HG02588 (cell line): Measurements from ENCODE around the gene AIP.
"Not testable (repeated sequence)": the region's sequence is repeated elsewhere in the genome, so short reads cannot be mapped to it uniquely, and the experiment has no call there.

Experiments
- ATAC-seq: cut with Tn5 transposase; IDR thresholded peaks from one replicate; pipeline ENCODE4 v1.9.1; 2021; ENCODE audit warnings: mild to moderate bottlenecking, moderate library complexity; ENCODE audit not compliant: unreplicated experiment

The AIP gene

DNA sequence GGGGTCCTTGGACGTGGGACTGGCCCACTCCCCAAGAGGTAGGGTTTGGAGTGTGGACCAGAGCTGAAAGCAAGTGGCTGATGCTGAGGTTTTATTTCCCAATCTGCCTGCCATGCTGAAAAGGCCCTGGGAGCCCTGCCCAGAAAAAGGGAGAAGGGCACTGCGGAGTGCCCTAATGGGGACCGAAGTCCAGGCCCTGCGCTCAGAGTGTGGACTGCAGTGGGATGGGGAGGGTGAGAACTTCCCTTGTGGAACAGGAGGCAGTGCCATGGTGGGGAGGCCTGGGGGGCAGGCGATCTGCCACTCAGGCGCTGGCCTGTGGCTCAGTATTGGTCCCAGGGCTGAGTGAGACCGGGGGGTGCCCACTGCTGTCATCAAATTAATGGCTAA, 34.6 kb upstream of the AIP start:
- ATAC-seq: no peak

- no peak for ATAC-seq
Observed at GRCh38 chr11:67449116-67449844, 33.5 kb upstream of the AIP start.

- no peak for ATAC-seq
Observed at GRCh38 chr11:67450796-67451657, 31.8 kb upstream of the AIP start.

DNA sequence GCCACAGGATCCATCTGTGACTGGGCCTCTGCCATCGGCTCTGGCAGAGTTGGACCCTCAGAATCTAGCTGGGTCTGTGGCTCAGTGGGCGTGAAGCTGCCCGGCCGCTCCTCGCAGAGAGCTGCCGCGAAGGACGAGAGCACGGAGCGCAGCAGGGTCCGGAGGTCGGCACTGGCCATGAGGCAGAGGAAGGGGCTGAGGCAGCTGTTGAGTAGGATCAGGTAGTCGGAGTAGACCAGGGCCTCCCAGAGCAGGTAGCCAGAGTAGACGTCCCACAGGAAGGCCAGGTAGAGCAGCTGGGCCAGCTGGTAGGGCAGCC, 31.2 kb upstream of the AIP start:
- no peak for ATAC-seq

DNA sequence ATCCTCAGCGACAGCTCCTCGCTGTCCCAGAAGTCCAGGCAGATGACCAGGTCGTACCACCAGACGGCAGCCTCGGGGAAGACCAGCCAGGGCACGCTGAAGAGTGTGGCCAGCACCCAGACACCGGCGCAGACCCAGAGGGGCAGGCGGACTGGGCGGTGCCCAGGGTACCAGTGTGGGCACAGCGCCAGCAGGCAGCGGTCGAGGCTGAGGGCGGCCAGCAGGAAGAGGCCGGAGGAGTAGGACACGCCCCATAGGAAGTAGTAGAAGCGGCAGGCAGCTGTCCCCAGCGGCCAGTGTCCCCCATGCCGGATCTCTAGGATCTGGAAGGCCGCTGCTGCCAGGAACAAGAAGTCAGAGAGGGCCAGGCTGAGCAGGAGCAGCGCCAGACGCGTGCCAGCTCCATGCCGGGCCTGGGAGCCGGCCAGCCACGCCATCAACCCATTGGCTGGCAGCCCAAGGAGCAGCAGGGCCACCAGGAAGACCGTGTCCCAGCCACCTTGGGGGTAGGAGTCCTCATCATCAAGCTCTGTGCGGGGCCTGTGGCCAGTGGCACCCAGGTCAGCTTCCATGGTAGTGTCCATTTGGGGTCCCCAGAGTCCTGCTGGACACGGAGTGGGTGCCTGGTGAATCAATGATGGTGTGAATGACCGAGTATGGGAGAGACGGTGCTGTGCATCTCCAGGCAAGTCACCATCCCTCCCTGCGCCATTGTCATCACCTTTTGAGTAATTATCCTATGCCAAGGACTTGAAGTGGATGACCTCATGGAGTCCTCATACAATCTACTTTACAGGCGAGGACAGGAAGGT, 30.5 kb upstream of the AIP start, which contains the start of gene GPR152:
Gene GPR152 (minus strand): TSS at position 589 of the 812 bp plus-strand sequence. CDS start 5 bp downstream, at position 584.
- ATAC-seq: no peak

DNA sequence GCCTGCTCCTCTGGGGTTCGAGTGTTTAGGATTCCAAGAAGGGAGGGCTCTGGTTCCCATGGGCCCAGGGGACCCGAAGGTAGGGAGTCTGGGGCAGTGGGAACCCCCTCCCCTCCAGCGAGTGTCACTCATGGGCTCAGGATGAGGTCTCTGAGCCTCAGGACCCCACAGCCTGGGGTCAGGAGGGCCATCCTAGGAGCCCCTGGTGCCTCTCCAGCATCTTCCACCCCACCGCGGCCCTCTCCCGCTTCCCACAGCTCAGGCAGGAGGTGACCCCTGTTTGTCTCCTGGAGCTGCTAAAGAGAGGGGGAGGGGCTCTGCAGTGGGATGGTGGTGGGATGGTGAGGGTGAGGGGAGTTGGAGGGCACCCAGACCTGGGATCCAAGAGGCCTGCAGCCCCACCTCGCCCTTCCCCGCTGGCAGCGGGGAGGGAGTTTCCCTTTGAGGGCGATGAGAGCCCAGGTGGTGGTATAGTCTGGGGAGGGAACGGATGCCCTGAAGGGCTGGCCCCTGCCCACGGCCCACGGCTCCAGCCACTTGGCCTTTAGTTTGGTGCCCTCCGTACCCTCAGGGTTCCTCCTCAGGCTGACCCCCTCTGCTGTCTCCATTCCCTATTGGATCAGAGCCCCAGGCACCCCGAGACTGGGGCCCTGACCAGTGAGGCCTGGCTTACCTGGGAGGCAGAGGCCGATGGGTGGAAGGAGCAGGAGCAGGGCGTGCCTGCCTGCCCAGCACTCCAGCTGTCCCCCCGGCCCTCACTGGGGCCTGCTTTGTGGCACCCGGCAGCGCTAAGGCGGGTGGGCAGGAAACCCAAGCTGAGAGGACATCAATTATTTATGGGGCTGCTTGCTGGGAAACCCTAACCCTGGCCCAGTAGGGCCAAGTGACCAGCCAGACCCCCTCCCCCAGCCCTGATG, 28.8 kb upstream of the AIP start:
- ATAC-seq: no peak

GRCh38 chr11:67455054-67455453, 27.8 kb upstream of the AIP start, which contains the start of gene CABP4:
CABP4 (plus strand) TSS chr11:67455354; CDS start chr11:67455424, 70 bp downstream.
- ATAC-seq: no peak

DNA sequence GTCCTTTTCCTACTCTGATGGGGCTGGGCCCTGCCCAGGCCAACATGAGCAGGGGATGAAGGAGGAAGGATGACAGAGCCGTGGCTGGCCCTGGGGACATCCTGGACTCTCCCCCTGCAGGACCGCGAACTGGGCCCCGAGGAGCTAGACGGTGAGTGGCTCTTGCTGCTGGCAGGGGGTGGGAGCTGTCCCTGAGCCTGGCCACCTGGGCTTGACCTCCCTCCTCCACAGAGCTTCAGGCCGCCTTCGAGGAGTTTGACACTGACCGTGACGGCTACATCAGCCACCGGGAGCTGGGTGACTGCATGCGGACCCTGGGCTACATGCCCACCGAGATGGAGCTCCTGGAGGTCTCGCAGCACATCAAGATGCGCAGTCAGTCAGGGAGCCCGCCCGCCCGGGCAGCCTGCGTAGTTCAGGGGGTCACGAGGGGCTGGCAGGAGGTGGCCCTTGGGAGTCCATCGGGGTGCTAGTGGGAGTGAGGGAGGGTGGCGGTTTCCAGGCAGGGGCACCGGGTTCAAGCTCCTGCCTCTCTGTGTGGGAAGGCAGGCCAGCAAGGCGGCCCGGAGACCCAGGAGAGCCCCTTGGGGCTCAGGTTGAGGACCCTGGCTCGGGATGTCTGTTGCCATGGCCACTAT, 26.6 kb upstream of the AIP start:
- ATAC-seq: no peak

DNA sequence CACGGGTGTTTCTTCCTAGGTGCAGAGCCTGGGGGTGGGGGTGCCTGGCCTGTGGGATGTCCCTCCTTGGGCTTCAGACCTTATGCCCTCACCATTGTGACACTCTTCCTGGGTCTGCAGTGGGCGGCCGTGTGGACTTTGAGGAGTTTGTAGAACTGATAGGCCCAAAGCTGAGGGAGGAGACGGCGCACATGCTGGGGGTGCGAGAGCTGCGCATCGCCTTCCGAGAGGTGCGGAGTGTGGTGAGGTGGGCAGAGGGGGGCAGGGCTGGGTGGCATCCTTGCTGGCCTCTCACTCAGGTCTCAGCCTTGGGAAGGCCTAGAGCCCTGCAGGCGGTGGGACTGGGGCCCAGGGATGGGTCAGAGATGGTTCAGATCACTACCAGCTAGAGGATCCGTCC, 25.4 kb upstream of the AIP start:
- no peak for ATAC-seq

DNA sequence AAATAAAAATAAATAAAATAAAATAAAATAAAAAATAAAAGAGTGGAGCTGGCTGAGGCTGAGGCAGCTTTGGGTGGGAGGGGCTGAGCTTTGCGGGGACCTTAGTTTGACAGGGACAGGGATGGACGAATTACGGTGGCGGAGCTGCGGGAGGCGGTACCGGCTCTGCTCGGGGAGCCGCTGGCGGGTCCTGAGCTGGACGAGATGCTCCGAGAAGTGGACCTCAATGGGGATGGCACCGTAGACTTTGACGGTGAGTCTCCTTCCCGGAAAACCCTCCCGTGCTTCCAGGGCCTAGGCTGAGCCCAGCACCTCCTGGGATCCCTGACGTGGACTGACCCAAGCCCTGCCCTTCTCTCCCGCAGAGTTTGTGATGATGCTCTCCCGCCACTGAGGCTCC, 24.6 kb upstream of the AIP start:
- no peak for ATAC-seq

GRCh38 chr11:67463186-67463585, 19.6 kb upstream of the AIP start:
- no peak for ATAC-seq

- ATAC-seq: no peak
Observed at GRCh38 chr11:67463680-67464410, 19.0 kb upstream of the AIP start.

DNA sequence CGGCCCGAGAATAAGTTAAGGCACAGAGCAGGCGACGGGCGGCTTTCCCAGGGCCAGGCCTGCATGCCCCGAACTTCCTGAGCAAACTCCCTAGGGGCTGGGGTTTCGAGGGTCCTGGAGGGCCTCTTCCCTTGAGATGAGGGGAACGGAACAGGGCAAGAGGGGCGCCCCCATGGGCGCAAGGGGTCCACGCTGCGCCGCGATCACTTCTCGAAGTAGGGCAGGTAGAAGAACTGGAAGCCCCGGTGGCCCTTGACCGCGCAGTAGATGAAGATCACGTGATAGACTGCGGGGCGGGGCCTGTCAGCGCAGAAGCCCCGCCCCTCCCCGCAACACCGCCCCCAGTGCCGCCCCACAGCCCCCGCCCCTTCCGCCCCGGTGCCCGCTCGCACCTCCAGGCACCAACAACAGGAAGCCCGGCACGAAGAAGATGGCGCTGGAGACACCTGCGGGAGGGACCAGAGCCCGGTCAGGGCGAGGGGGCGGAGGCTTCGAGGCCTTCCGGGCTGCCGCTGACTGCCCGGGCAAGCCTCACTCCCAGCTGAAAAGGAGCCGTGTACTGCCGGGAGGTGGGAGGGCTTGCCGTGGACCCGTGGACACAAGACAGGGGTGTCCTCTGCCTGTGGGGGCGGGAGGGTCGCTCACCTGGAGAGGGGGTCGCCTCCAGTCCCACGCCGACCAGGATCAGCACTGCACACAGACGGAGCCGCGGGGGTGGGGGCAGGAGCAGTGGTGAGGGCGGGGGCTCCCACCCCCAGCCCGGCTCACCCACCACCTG, 18.2 kb upstream of the AIP start:
- peak; percentile 45 for ATAC-seq

- no peak for ATAC-seq
Observed at GRCh38 chr11:67465189-67465510, 17.7 kb upstream of the AIP start.

- ATAC-seq: not testable (repeated sequence)
Observed at GRCh38 chr11:67465530-67465929, 17.3 kb upstream of the AIP start.

DNA sequence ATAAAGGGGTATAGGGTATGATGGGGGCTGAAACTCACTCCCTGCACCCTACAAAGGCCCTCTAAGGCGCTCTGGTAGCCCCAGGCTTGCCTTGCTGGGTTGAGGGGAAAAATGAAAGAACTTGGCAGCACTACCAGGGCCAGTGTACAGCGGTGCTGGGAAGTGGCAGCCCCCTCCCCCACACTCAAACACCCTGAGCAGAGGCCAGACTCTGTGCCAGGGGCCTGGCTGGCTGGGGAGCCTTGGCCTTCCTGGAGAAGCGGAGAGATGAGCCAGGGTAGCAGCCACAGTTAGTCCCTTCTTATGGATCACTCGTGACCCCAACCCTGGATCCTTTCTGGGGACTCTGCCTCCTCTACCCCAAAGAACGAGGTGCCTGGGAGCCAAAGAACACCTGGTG, 16.5 kb upstream of the AIP start:
- no peak for ATAC-seq

- ATAC-seq: no peak
Observed at GRCh38 chr11:67466962-67467771, 15.7 kb upstream of the AIP start.

DNA sequence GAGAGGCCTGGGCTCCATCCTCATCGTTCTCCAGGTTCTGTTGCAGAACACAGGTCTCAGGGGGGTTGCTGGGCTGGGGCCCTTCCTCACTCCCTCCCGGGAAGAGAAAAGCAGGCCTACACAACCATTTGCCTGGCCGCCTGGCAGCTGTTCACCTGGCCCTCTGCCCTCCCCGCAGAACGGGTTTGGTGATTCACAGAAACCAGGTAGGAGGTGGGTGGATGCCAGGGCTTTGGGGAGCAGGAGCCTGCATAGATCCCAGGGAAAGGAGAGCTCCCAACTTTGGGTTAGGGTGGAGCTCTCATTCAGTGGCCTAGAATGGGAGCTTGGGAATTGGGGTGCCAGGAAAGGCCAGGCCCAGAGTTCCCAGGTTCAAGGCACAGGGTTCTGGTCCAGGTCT, 14.8 kb upstream of the AIP start:
- no peak for ATAC-seq
